GM18873 (cell line): ENCODE measurements around the gene MID1.

ENCODE experiments used
- ATAC-seq: cut with Tn5 transposase; IDR thresholded peaks from one replicate; pipeline ENCODE4 v1.9.1; 2021; ENCODE audit warnings: mild to moderate bottlenecking, moderate library complexity, moderate number of reproducible peaks; ENCODE audit not compliant: unreplicated experiment, low FRiP score

MID1 gene

GRCh38 chrX:10453945-10454344 lies 166.4 kb downstream of the MID1 start:
- ATAC-seq: no peak

- ATAC-seq: no peak
Observed at GRCh38 chrX:10450959-10451355, 169.4 kb downstream of the MID1 start.

- no peak for ATAC-seq
Observed at GRCh38 chrX:10450229-10450958, 170.0 kb downstream of the MID1 start.

GRCh38 chrX:10447564-10448214 lies 172.7 kb downstream of the MID1 start:
- ATAC-seq: no peak

GRCh38 chrX:10444204-10444603 lies 176.2 kb downstream of the MID1 start:
- no peak for ATAC-seq

- no peak for ATAC-seq
Observed at GRCh38 chrX:10441464-10441863, 178.9 kb downstream of the MID1 start.

GRCh38 chrX:10433296-10433965 lies 187.0 kb downstream of the MID1 start:
- no peak for ATAC-seq

- no peak for ATAC-seq
Observed at GRCh38 chrX:10429908-10430307, 190.5 kb downstream of the MID1 start.

- no peak for ATAC-seq
Observed at GRCh38 chrX:10427249-10427648, 193.1 kb downstream of the MID1 start.

- ATAC-seq: no peak
Observed at GRCh38 chrX:10423716-10424115, 196.7 kb downstream of the MID1 start.

- ATAC-seq: no peak
Observed at GRCh38 chrX:10420134-10420533, 200.3 kb downstream of the MID1 start.

GRCh38 chrX:10416424-10416823 lies 204.0 kb downstream of the MID1 start:
- no peak for ATAC-seq

- ATAC-seq: no peak
Observed at GRCh38 chrX:10415306-10416001, 204.9 kb downstream of the MID1 start.

GRCh38 chrX:10414862-10415261 lies 205.5 kb downstream of the MID1 start:
- ATAC-seq: no peak

GRCh38 chrX:10414156-10414824 lies 206.1 kb downstream of the MID1 start:
- no peak for ATAC-seq

GRCh38 chrX:10404436-10404835 lies 215.9 kb downstream of the MID1 start:
- ATAC-seq: no peak

GRCh38 chrX:10401239-10401638 lies 219.1 kb downstream of the MID1 start:
- ATAC-seq: no peak

GRCh38 chrX:10399043-10399741 lies 221.2 kb downstream of the MID1 start:
- ATAC-seq: no peak

GRCh38 chrX:10398215-10398614 lies 222.2 kb downstream of the MID1 start:
- ATAC-seq: no peak

- no peak for ATAC-seq
Observed at GRCh38 chrX:10397349-10397748, 223.0 kb downstream of the MID1 start.
